ENCODE results near the gene MYOM3.

MYOM3 gene

GRCh38 chr1:24140741-24141181, 28.8 kb upstream of the MYOM3 start:
- peaks cover 10% of the 10 kb centered on the region for H3K79me2 ChIP-seq (ENCODE audit: low read length)
- DNase-seq, result no peak
- no peak overlapping the region for H2AFZ ChIP-seq (ENCODE audit: low read length)
- H3K4me1 ChIP-seq (ENCODE audit: low read length), result peaks cover 6% of the 10 kb centered on the region; the same call in 1 of the 2 replicates
- no peaks in the 10 kb centered on the region for H3K9me3 ChIP-seq (replicated peaks; ENCODE audit: insufficient read depth, low read length)
- no peak overlapping the region for H3K4me2 ChIP-seq (ENCODE audit: low read depth, low read length)
- TF ChIP-seq EZH2phosphoT487 (IDR thresholded peaks at IDR 0.05; ENCODE audit: low read length) (no peak), CTCF (IDR thresholded peaks at IDR 0.05; ENCODE audit: low read length) (no peak), EZH2 (optimal IDR thresholded peaks at IDR 0.05; ENCODE audit: low read depth, low read length) (no peak)
- no peaks in the 10 kb centered on the region for H3F3A ChIP-seq (ENCODE audit: insufficient read depth, low read length)
- H3K9me2 ChIP-seq (replicated peaks; ENCODE audit: insufficient read depth, low read length), result no peaks in the 10 kb centered on the region
- H4K20me1 ChIP-seq (ENCODE audit: insufficient read depth, low read length), result no peaks in the 10 kb centered on the region
- H3K36me3 ChIP-seq (replicated peaks; ENCODE audit: insufficient read depth, low read length), result no peaks in the 10 kb centered on the region
- no peak overlapping the region for H3K4me3 ChIP-seq (ENCODE audit: low read length)
- H3K27ac ChIP-seq (ENCODE audit: low read length), result no peak overlapping the region
- H3K9ac ChIP-seq (ENCODE audit: low read length), result no peak overlapping the region
- H3K27me3 ChIP-seq (replicated peaks; ENCODE audit: insufficient read depth, low read length), result no peaks in the 10 kb centered on the region

- H3K9me2 ChIP-seq (replicated peaks; ENCODE audit: insufficient read depth, low read length), result no peaks in the 10 kb centered on the region
- no peak overlapping the region for H3K27ac ChIP-seq (ENCODE audit: low read length)
- peaks cover 6% of the 10 kb centered on the region; the same call in 1 of the 2 replicates for H3K4me1 ChIP-seq (ENCODE audit: low read length)
- no peaks in the 10 kb centered on the region for H3F3A ChIP-seq (ENCODE audit: insufficient read depth, low read length)
- H3K9me3 ChIP-seq (replicated peaks; ENCODE audit: insufficient read depth, low read length), result no peaks in the 10 kb centered on the region
- no peak overlapping the region for H3K4me2 ChIP-seq (ENCODE audit: low read depth, low read length)
- H3K9ac ChIP-seq (ENCODE audit: low read length), result no peak overlapping the region
- no peak for DNase-seq
- no peaks in the 10 kb centered on the region for H3K27me3 ChIP-seq (replicated peaks; ENCODE audit: insufficient read depth, low read length)
- no peaks in the 10 kb centered on the region for H3K36me3 ChIP-seq (replicated peaks; ENCODE audit: insufficient read depth, low read length)
- H4K20me1 ChIP-seq (ENCODE audit: insufficient read depth, low read length), result no peaks in the 10 kb centered on the region
- H2AFZ ChIP-seq (ENCODE audit: low read length), result no peak overlapping the region
- H3K79me2 ChIP-seq (ENCODE audit: low read length), result peaks cover 10% of the 10 kb centered on the region
- H3K4me3 ChIP-seq (ENCODE audit: low read length), result no peak overlapping the region
- TF ChIP-seq EZH2 (optimal IDR thresholded peaks at IDR 0.05; ENCODE audit: low read depth, low read length) (no peak), EZH2phosphoT487 (IDR thresholded peaks at IDR 0.05; ENCODE audit: low read length) (no peak), CTCF (IDR thresholded peaks at IDR 0.05; ENCODE audit: low read length) (no peak)
Measured at GRCh38 chr1:24139841-24140425, 28.0 kb upstream of the MYOM3 start.

DNA sequence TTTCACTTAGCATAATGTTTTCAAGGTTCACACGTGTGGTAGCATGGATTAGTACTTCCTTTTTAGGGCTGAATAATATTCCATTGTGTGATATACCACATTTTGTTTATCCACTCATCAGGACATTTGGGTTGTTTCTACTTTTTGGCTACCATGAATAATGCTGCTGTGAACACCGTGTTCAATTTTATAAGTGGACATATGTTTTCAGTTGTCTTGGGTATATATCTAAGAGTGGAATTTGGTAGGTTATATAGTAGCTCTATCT, 27.2 kb upstream of the MYOM3 start:
- Histone ChIP-seq H3K79me2 (ENCODE audit: low read length) (peaks cover 10% of the 10 kb centered on the region), H2AFZ (ENCODE audit: low read length) (no peak overlapping the region), H3K27me3 (replicated peaks; ENCODE audit: insufficient read depth, low read length) (no peaks in the 10 kb centered on the region), H3K4me2 (ENCODE audit: low read depth, low read length) (no peak overlapping the region), H3K36me3 (replicated peaks; ENCODE audit: insufficient read depth, low read length) (no peaks in the 10 kb centered on the region), H3K4me1 (ENCODE audit: low read length) (peaks cover 6% of the 10 kb centered on the region; the same call in 1 of the 2 replicates), H3K9me2 (replicated peaks; ENCODE audit: insufficient read depth, low read length) (no peaks in the 10 kb centered on the region), H3K9ac (ENCODE audit: low read length) (no peak overlapping the region), H3K4me3 (ENCODE audit: low read length) (no peak overlapping the region), H3F3A (ENCODE audit: insufficient read depth, low read length) (no peaks in the 10 kb centered on the region), H4K20me1 (ENCODE audit: insufficient read depth, low read length) (no peaks in the 10 kb centered on the region), H3K9me3 (replicated peaks; ENCODE audit: insufficient read depth, low read length) (no peaks in the 10 kb centered on the region), H3K27ac (ENCODE audit: low read length) (no peak overlapping the region)
- TF ChIP-seq CTCF (IDR thresholded peaks at IDR 0.05; ENCODE audit: low read length) (no peak), EZH2phosphoT487 (IDR thresholded peaks at IDR 0.05; ENCODE audit: low read length) (no peak), EZH2 (optimal IDR thresholded peaks at IDR 0.05; ENCODE audit: low read depth, low read length) (no peak)
- no peak for DNase-seq
